Gastrocnemius medialis (tissue), 4 donors: ENCODE results near the gene PIK3IP1.

Experiments
- POLR2A ChIP-seq, 2 donors: fragments of 450-650 bp; IDR thresholded peaks; one replicate each; pipeline ENCODE4 v1.6.1; 2017; ENCODE audit warnings: antibody characterized with exemption in 2 of 2, mild to moderate bottlenecking in 2 of 2, moderate library complexity in 2 of 2
- TF ChIP-seq, protein P1 (sequence below), 5 experiments: fragments of 450-650 bp in 3 of 5; fragments of 200-600 bp in 2 of 5; sonication (generic) in 2 of 5; IDR thresholded peaks in 4 of 5; conservative IDR thresholded peaks in 1 of 5; 1 replicate in 4 of 5; 2 replicates in 1 of 5; pipeline ENCODE4 v1.5.1; 2016 to 2019; ENCODE audit warnings: antibody characterized with exemption in 5 of 5, mild to moderate bottlenecking in 3 of 5, moderate library complexity in 3 of 5

DNA sequence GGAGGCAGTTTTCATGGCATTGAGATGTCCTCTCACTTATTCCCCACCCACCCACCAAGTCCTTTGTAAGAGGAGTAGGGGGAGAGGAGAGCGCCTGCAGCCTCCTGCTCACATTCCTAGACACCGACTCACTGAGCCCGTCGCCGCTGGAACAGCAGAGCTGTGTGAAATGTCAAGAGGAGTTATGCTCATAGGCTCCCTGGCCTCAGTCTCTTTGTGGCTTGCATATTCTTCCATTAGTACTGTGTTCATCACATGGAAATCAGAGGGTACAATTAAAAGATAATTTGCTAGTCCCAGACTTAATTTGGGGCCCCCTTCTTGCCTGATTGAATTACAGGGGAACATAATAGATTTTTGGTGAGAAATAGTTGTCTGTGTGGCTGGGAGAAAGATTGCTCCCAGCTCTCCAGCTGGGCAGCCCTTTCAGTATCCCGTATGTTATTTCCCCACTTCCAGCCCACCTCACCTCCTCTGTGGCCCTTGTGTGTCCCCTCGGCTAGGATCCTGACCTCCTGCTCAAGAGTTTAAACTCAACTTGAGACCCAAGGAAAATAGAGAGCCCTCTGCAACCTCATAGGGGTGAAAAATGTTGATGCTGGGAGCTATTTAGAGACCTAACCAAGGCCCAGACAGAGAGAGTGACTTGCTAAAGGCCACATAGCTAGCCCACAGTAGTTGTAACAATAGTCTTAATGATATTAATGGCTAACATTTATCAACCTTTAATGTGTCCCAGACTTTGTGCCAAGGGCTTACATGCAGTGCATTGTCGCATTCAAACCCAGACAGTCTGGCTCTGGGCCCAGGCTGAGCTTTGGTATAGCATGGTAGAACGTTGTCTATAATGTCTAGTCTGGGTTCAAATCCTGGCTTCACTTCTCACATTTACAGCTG, 48.0 kb downstream of the PIK3IP1 start:
- TF ChIP-seq, protein P1, sequence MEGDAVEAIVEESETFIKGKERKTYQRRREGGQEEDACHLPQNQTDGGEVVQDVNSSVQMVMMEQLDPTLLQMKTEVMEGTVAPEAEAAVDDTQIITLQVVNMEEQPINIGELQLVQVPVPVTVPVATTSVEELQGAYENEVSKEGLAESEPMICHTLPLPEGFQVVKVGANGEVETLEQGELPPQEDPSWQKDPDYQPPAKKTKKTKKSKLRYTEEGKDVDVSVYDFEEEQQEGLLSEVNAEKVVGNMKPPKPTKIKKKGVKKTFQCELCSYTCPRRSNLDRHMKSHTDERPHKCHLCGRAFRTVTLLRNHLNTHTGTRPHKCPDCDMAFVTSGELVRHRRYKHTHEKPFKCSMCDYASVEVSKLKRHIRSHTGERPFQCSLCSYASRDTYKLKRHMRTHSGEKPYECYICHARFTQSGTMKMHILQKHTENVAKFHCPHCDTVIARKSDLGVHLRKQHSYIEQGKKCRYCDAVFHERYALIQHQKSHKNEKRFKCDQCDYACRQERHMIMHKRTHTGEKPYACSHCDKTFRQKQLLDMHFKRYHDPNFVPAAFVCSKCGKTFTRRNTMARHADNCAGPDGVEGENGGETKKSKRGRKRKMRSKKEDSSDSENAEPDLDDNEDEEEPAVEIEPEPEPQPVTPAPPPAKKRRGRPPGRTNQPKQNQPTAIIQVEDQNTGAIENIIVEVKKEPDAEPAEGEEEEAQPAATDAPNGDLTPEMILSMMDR (IDR thresholded peaks at IDR 0.05 in 4 of 5, conservative IDR thresholded peaks at IDR 0.05 in 1 of 5) = no peak
- TF ChIP-seq POLR2A (IDR thresholded peaks at IDR 0.05) = no peak
